GM21515 (cell line): Measurements from ENCODE around the gene ITPRIPL2.

Experiments used
- ATAC-seq: cut with Tn5 transposase; IDR thresholded peaks from one replicate; pipeline ENCODE4 v1.9.1; 2021; ENCODE audit not compliant: unreplicated experiment

Gene ITPRIPL2

GRCh38 chr16:19093631-19094541 lies 19.9 kb upstream of the ITPRIPL2 start:
- ATAC-seq, result no peak

DNA sequence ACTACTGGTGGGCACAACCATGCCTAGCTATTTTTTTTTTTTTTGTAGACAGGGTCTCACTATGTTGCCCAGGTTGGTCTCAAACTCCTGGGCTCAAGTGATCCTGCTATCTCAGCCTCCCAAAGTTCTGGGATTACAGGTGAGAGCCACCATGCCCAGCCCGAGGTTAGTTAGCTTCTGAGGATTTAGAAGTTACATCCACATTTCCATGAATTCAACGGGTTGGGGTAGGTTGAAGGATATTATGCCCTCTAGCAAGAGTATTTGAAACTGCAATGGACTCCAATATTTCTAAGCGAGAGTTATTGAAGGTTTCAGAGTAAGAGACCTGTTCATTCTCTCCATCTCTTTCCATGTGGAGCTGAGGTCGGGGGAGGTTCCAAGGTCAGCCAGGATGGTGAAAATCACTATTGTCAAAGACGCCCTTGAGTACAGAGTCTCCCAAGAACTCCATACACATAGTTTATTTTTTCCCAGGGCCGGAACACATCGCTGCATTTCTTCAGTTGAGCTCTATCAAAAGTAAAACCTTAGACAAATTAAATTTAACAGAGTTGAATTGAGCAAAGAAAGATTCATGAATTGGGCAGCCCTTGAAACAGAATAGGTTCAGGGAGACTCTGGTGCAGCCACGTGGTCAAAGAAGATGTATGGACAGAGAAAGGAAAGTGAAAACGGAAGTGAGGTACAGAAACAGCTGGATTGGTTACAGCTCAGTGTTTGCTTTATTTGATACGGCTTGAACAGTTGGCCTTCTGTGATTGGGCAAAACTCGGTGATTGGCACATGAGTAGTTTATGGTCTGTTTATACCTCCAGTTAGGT lies 19.0 kb upstream of the ITPRIPL2 start:
- no peak for ATAC-seq

DNA sequence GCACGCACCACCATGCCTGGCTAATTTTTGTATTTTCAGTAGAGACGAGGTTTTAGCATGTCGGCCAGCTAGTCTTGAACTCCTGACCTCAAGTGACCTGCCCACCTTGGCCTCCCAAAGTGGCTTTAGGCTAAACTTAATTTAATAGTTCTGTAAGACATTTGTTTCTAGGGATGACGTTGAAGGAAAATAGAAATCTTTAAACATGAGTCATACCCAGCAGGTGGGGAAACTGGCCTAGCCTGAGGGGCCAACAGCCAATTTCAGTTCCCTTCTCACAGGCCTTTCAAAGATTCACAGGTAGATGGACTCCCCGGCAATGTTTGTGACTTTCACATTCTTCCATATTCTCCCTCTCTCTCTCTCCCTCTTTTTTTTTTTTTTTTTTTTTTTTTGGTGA lies 18.1 kb upstream of the ITPRIPL2 start:
- ATAC-seq, result no peak

GRCh38 chr16:19098173-19098572 lies 15.6 kb upstream of the ITPRIPL2 start:
- ATAC-seq, result no peak

DNA sequence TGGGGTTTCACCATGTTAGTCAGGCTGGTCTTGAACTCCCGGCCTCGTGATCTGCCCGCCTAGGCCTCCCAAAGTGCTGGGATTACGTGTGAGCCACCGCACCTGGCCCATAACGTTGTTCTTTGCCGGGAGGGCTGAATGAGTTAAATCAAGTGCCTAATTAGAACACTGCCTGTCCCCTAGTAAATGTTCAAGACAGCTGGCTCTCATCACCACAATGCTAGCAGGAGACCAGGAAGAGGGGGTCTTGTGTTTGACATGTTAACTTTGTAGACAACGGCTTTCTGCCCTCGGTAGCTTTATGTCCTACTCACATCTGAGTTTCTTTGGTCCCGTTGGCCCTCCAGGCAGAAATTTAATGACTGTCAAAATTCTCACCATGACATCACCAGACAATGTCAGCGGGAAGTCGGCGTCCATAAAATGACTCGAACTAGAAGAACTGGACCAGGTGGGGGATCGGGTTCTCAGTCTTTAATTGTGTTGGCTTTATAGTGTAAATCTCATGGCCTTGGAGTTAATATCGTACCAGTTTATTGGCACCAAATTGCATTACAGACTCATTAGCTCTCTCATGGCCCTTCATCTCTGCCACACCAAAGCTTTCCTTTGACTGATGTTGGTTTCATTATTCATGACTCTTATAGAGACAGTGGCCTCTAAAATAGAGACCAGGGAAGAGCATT lies 11.4 kb upstream of the ITPRIPL2 start:
- ATAC-seq, result no peak

DNA sequence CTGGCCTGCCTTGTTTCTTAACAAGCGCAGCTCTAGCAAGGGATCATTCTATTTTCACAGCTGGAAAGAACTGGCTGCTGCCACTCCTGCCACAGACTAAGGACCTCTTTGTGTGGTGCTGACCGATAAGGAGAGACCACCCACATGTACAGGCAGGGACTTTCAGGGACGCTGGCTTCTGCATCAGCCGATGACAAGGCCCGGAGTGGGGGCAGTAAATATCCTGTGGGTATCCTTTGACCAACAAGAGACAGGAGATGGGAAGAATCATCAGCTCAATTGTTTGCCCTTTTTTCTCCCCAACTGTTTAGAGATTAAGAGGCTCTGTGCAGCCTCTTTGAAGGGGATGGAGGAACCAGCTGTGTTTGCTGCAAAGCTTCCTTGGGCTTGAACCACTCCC lies 9.2 kb upstream of the ITPRIPL2 start:
- ATAC-seq, result no peak

DNA sequence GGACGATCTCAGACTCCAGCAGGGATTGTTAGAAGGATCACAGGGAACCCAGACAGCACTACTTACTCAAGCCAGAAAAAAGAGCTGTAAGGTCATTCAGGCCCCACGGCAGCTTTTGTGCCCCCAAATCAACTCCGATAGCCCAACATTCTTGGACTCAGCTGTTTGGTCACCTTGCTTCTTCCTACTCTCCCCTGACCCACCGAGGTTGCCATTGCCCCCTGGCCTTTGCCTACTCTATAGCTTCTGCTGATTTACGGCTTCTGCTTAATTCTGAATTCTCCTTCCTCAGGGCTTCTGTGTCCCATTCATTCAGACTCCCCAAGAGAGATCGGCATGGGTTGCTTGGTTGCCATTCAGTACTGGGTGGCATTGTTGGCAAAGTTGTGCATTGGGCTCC lies 8.6 kb upstream of the ITPRIPL2 start:
- no peak for ATAC-seq

DNA sequence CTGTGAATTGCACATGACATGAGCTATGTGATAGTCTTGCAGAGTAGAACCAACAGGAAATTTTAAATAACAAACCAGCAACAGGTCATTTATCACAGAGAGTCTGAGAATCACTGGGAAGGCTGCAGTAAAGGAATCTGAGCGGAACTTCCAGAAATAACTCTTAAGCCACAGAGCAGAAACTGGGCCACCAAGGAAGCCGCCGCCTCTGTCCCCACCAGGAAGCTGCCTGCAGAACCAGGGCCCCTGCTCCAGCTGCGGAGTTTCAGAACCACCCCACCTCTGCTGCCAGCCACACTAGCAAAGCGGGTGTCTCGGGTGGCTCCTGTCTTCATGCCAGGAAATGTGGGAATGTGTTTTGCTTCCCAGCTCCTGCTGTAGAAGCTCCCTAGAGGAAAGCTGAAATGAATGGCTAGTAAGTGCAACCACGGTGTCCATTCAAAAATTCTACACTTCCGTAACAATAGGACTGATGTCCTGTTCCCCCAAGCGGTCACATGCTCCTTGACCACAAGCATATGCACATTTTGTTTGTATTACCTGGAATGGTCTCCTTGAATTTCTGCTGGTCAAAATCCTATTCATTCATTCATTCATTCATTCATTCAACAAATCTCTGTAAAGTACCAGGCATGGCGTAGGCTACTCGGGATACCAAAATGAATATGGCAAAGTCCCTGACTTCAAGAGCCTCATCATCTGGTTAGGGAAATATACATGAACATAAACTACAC lies 7.7 kb upstream of the ITPRIPL2 start:
- ATAC-seq, result no peak

DNA sequence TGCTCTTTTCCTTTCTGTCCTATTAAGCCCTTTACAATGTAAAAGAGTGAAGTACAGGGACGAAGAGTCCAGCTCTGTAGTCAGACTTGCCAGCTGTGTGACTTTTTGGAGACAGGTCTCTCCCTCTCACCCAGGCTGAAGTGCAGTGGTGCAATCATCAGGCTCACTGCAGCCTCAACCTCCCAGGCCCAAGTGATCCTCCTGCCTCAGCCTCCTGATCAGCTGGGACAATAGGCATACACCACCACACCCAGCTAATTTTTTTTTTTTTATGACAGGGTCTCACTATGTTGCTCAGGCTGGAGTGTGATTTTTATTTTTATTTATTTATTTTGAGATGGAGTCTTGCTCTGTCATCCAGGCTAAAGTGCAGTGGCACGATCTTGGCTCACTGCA lies 7.1 kb upstream of the ITPRIPL2 start:
- ATAC-seq, result no peak

- no peak for ATAC-seq
Measured at GRCh38 chr16:19108409-19109287, 5.1 kb upstream of the ITPRIPL2 start.

- ATAC-seq, result no peak
Measured at GRCh38 chr16:19109288-19109664, 4.5 kb upstream of the ITPRIPL2 start.

DNA sequence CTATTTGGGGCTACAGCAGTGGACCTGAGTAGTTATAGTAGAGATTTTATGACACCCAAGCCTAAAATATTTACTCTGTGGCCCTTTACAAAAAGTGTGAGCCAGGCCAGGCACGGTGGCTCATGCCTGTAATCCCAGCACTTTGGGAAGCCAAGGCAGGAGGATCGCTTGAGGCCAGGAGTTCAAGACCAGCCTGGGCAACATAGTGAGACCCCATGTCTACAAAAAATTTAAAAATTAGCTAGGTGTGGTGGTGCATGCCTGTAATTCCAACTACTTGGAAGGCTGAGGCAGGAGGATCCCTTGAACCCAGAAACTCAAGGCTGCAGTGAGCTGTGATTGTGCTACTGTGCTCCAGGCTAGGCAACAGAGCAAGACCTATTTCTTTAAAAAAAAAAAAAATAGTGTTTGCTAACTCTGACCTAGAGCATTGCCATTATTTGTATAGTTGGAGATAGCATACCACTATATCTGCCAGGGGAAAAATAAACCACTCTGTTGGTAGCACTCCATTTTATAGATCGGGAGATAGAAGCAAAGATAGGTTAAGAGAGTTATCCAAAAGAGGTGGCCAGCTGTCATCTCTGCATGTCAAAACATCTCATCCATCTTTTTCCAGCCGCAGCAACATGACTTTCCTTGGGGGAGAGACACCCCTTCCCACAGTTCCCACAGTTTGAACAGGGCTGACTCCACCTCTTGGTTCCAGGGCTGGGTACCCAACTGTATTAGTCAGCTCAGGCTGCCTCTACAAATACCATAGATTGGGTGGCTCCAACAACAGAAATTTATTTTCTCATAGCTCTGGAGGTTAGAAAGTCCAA lies 3.0 kb upstream of the ITPRIPL2 start:
- ATAC-seq, result no peak

DNA sequence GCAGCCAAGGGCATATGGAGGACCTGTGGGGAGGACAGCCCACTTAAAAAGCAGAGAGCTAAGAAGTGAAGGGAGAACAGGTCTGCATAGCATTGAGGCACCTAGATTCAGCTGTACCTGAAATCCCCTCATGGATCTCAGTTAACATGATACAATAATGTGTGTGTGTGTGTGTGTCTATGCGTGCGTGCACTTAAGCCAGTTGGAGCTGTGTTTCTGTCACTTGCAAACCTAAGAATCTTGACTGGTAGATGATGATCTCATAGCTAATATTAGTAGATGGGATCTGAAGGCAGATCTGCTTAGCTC lies 1.7 kb upstream of the ITPRIPL2 start:
- ATAC-seq, result no peak

DNA sequence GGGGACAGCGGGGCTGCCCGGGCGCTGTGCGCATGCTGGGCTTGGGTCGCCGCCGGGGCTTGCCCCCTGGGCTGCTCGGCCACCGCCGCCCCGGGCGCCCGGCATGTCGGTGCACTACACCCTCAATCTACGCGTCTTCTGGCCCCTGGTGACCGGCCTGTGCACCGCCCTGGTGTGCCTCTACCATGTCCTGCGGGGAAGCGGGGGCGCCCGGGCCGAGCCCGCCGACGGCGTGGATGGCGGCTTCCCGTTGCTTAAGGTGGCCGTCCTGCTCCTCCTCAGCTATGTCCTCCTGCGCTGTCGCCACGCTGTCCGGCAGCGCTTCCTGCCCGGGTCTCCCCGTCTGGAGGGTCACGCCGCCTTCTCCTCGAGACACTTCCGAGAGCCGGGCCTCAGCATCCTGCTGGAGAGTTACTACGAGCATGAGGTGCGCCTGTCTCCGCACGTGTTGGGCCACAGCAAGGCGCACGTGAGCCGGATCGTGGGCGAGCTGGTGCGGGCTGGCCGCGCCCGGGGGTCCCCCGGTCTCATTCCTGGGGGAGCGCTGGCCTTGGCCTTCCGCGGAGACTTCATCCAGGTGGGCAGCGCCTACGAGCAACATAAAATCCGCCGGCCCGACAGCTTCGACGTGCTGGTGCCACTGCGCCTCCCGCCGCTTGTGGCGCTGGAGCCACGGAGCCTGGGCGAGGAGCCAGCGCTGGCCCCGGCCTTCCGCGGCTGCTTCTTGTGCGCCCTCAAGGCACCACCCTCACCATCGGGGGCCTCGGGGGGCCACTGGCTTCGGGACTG lies 789 bp downstream of the ITPRIPL2 start:
- ATAC-seq, result no peak

DNA sequence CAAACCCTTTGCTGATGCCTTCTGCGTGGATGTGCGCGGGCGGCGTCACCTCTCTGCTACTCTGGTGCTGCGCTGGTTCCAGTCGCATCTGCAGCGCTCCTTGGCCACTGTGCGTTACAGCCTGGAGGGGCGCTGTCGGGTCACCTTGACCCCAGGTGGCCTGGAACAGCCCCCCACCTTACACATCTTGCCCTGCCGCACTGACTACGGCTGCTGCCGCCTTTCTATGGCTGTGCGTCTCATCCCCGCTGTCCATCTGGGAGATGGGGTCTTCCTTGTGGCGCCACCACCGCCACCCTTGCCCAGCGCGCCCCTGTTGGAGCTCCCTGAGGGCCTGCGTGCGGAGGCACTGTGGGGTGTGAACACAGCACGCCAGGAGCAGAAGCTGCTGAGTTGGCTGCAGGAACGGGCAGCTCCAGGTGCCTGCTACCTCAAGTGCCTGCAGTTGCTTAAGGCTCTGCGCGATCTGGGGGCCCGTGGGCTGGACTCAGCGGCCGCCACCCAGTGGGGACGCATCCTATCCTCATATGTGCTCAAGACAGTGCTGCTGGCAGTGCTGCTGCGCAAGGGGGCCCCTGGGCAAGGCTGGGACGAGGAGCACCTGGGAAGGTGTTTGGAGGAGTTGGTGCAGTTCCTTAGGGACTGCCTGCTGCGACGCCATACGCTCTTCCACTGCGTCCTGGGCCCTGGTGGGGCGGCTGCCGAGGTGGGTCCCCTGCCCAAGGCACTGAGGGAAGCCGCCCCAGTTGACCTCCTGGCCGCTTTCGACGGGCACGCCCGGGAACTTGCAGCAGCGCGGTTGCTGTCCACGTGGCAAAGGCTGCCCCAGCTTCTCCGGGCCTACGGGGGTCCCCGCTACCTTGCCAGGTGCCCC lies 1.6 kb downstream of the ITPRIPL2 start:
- no peak for ATAC-seq

- ATAC-seq, result no peak
Measured at GRCh38 chr16:19116711-19117449, 3.1 kb downstream of the ITPRIPL2 start.

DNA sequence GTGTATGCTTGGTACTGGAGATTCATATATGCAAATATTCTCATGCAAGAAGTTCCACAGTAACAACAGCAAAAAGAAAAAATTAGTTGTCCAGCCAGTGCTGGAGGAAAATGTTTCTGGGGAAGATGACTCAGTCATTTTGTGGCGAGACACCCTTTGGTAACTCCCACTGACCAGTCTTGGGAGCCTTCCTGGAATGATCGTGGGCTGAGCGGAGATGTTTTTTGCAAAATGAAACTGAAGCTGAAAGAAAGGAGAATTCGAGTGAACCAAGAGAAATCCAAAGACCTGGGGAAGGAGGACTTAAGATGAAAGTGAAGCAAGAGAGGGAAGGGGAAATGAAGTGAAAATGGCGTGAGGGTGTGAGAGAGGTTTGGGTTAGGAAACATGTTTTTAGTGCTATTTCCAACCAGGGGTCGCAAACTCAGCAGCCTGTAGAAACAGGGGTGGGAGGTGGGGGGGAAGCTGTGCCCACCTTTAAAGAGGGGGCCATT lies 5.2 kb downstream of the ITPRIPL2 start:
- ATAC-seq, result no peak
